T-cell (primary cell): ENCODE data around the gene CDR2. TPM values are rescaled to one million over a fixed set of nuclear protein-coding genes. Genes with fewer than 3 reads are reported as not detected.

ENCODE experiments used
- ATAC-seq, 4 experiments: fragments of 200-7000 bp in 3 of 4; fragments of 150-1000 bp in 1 of 4; cut with Tn5 transposase; replicated peaks in 1 of 4; 1 replicate in 3 of 4; 2 replicates in 1 of 4; pipeline ENCODE4 v1.10.0; 2021; ENCODE audit warnings: moderate library complexity in 3 of 4, mild to moderate bottlenecking in 2 of 4, moderate number of reproducible peaks in 1 of 4
- CTCF ChIA-PET, 2 donors: fragments of 300-600 bp; sonication (Branson Sonifier 250); formaldehyde crosslinking; loops; one replicate each; lab custom pipeline; 2022; ENCODE audit warnings: antibody characterized with exemption in 2 of 2; lab: Charles Lee
- POLR2A ChIA-PET, 2 donors: fragments of 300-600 bp; sonication (Branson Sonifier 250); formaldehyde crosslinking; loops; one replicate each; lab custom pipeline; 2022; ENCODE audit warnings: antibody characterized with exemption in 2 of 2; lab: Charles Lee
- DNase-seq, 35 experiments: peaks; one replicate each; pipeline versions ENCODE4 v3.0.0 to v3.0.0-alpha.2; 2013 to 2023
- H3K27ac ChIP-seq: one replicate; pipeline ENCODE4 v1.5.1; 2013; ENCODE audit warnings: low read length
- H3K27me3 ChIP-seq, 2 experiments: replicated peaks in 1 of 2; 1 replicate in 1 of 2; 2 replicates in 1 of 2; pipeline versions ENCODE4 v1.6.1 to v1.7.0; 2013; ENCODE audit warnings: low read length in 1 of 2, mixed read lengths in 1 of 2; ENCODE audit not compliant: control insufficient read depth in 2 of 2, insufficient read depth in 2 of 2; ENCODE audit errors: extremely low read depth in 1 of 2
- H3K36me3 ChIP-seq, 2 donors: 1 replicate in 1 of 2; 2 replicates in 1 of 2; pipeline versions ENCODE4 v1.6.1 to v1.7.0; 2013; ENCODE audit warnings: low read length in 1 of 2; ENCODE audit not compliant: control insufficient read depth in 2 of 2, insufficient read depth in 1 of 2; ENCODE audit errors: extremely low read depth in 1 of 2
- H3K4me1 ChIP-seq, 2 experiments: 1 replicate in 1 of 2; 2 replicates in 1 of 2; pipeline versions ENCODE4 v1.6.1 to v1.7.0; 2013; ENCODE audit warnings: low read length in 2 of 2, mixed read lengths in 1 of 2; ENCODE audit not compliant: insufficient read depth in 2 of 2, control insufficient read depth in 1 of 2; ENCODE audit errors: extremely low read depth in 1 of 2
- H3K4me3 ChIP-seq, 2 donors: 1 replicate in 1 of 2; 2 replicates in 1 of 2; pipeline versions ENCODE4 v1.5.1 to v1.7.0; 2013; ENCODE audit warnings: mild to moderate bottlenecking in 2 of 2, low read length in 1 of 2, moderate library complexity in 1 of 2; ENCODE audit not compliant: control insufficient read depth in 1 of 2; ENCODE audit errors: extremely low read depth in 1 of 2
- H3K9me3 ChIP-seq: 2 replicates; pipeline ENCODE4 v1.7.0; 2013
- H3K27ac Mint-ChIP-seq, 2 donors: one replicate each; pipeline ENCODE4 v1.8.0; 2020 to 2021; ENCODE audit warnings: mild to moderate bottlenecking in 2 of 2, mixed read lengths in 2 of 2
- H3K27me3 Mint-ChIP-seq, 2 donors: one replicate each; pipeline ENCODE4 v1.8.0; 2021 to 2022; ENCODE audit warnings: mixed read lengths in 2 of 2
- H3K36me3 Mint-ChIP-seq: one replicate; pipeline ENCODE4 v1.8.0; 2021; ENCODE audit warnings: mixed read lengths
- H3K4me1 Mint-ChIP-seq, 3 donors: one replicate each; pipeline ENCODE4 v1.8.0; 2020 to 2022; ENCODE audit warnings: mixed read lengths in 3 of 3, mild to moderate bottlenecking in 1 of 3
- H3K4me3 Mint-ChIP-seq, 3 donors: one replicate each; pipeline ENCODE4 v1.8.0; 2020 to 2022; ENCODE audit warnings: mild to moderate bottlenecking in 3 of 3, mixed read lengths in 3 of 3, moderate library complexity in 3 of 3
- H3K9me3 Mint-ChIP-seq, 3 donors: one replicate each; pipeline ENCODE4 v1.8.0; 2020 to 2022; ENCODE audit warnings: mixed read lengths in 3 of 3
- WGBS: methylation state at CpG from one replicate; pipeline ENCODE4 v1.1.5; 2013; ENCODE audit warnings: missing lambda C conversion rate; ENCODE audit not compliant: insufficient coverage; 5-methylcytosine and 5-hydroxymethylcytosine counted together
- total RNA-seq, 35 experiments: library from RNA in 6 of 35; stranded (reverse) in 6 of 35; fragments of 120-200 nt in 1 of 35; gene quantifications; one replicate each; pipeline versions ENCODE4 v1.2.1 to v1.2.4 and lab custom pipeline; 2013 to 2026

The CDR2 gene
- total RNA-seq, 5 donors from 2014 or later (not counting 1 experiment from before 2014, with no cell fraction given), result 58.7 to 97.5 (median 72.6) TPM

DNA sequence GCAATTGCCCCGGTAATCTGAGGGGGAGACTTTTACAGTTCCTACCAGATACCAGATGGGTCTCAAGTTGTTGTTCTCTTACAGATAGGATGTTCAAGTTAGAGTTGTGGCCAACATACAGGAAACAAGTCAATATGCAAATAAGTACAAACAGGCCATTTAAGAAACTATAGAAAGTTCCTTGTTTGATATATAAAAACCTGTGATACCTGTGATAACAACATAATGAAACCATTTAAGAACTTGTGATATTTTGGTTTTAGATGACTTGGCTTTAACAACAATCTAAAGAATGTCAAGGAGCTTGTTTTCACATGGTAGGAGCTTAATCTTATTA is 16.8 kb downstream of the CDR2 start:
- POLR2A ChIA-PET, result interaction anchor here (0.6 to 1.6 kb wide), 4 partner anchors 12 to 17 kb away, joined by 4 to 9 read pairs (median 5); no protein-coding TSS in a partner anchor

DNA sequence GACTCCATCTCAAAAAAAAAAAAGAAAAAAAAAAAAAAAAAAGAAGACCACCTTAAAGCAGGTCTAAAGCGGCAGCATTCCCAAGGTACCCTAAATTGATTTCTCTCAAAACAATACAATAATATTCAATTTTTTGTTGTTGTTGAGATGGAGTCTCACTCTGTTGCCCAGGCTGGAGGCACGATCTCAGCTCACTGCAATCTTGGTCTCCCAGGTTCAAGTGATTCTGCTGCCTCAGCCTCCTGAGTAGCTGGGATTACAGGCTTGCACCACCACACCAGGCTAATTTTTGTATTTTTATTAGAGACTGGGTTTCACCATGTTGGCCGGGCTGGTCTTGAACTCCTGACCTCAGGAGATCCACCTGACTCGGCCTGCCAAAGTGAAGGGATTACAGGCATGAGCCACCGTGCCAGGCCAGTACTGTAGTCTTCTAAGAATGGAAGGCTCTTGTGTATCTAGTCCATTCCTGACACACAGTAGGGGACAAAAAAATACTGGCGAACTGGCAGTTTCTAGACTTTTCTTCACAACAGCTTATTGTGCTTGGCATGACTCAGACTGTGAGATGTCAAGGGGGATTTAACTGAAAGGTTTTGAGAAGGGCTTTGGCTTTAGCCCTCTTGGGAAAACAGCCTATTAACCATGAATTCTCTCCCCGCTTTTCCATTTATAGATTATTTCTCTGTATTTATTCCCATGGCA is 17.3 kb downstream of the CDR2 start:
- peaks cover 79 to 84% (median 83%) of the 10 kb centered on the region in 3 donors for H3K4me1 Mint-ChIP-seq

More for the DNA sequence above, 16.8 kb downstream of the CDR2 start:
- H3K4me1 Mint-ChIP-seq, result peaks cover 75 to 84% (median 83%) of the 10 kb centered on the region in 3 donors
- H3K36me3 ChIP-seq, result peaks cover 0 to 16% of the 10 kb centered on the region in 2 donors
- H3K27ac ChIP-seq, result peak overlapping the region; percentile 91
- peak overlapping the region; percentile 58 to 69 (median 68) for H3K4me3 Mint-ChIP-seq
- H3K9me3 Mint-ChIP-seq, result no peaks in the 10 kb centered on the region
- no peaks in the 10 kb centered on the region for H3K9me3 ChIP-seq
- DNase-seq, result peak in 1 of 35 experiments; percentile 56
- peak; percentile 53 to 68 (median 64) for ATAC-seq
- H3K4me1 ChIP-seq, result peaks cover 54 to 68% of the 10 kb centered on the region in 2 experiments
- no CpG with 5 or more reads among the region's 1 CpG for WGBS
- CTCF ChIA-PET, result interaction anchor here (0.5 to 1.7 kb wide), 5 partner anchors 9 to 1895 kb away, joined by 3 to 15 read pairs (median 6); no protein-coding TSS in a partner anchor
- peak overlapping the region; percentile 98 to 99 for H3K27ac Mint-ChIP-seq
- peaks cover 30% of the 10 kb centered on the region for H3K36me3 Mint-ChIP-seq
- H3K27me3 Mint-ChIP-seq, result no peaks in the 10 kb centered on the region
- H3K4me3 ChIP-seq, result no peak overlapping the region
- H3K27me3 ChIP-seq, result no peaks in the 10 kb centered on the region

DNA sequence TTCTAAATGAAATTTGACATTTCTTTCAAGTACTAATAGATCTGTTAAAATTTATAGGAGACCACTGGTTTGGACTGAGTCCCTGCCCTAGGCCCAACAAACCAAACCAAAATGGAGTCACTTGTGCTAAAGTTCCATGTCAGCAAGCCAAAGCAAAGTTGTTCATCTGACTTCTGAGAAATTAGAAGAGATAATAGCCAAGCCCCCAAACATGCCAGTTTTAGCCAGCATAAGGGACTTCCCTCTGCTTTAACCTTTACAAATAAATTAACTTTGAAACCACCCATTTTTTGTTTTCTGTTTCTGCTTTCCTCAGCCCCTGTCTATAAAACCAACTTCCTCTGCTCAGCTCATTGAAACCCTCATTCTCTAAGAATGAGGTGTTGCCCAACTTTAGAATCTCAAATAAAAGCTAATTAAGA is 18.9 kb downstream of the CDR2 start:
- peaks cover 70 to 82% (median 80%) of the 10 kb centered on the region in 3 donors for H3K4me1 Mint-ChIP-seq
- Histone ChIP-seq H3K27me3 (no peaks in the 10 kb centered on the region), H3K4me1 (peaks cover 46 to 69% of the 10 kb centered on the region in 2 experiments), H3K36me3 (peaks cover 0 to 13% of the 10 kb centered on the region in 2 donors), H3K9me3 (no peaks in the 10 kb centered on the region), H3K27ac (peak overlapping the region; percentile 64), H3K4me3 (no peak overlapping the region)
- CTCF ChIA-PET, result no interaction called here
- peak overlapping the region; percentile 90 to 98 for H3K27ac Mint-ChIP-seq
- H3K4me3 Mint-ChIP-seq, result peak overlapping the region in 1 of 3 donors; percentile 44
- POLR2A ChIA-PET, result no interaction called here
- no peaks in the 10 kb centered on the region for H3K9me3 Mint-ChIP-seq
- ATAC-seq, result no peak
- DNase-seq, result peak in 1 of 35 experiments; percentile 38
- no peaks in the 10 kb centered on the region for H3K27me3 Mint-ChIP-seq
- H3K36me3 Mint-ChIP-seq, result peaks cover 36% of the 10 kb centered on the region

More for the DNA sequence above, 17.3 kb downstream of the CDR2 start:
- Histone ChIP-seq H3K4me3 (no peak overlapping the region), H3K36me3 (peaks cover 0 to 20% of the 10 kb centered on the region in 2 donors), H3K27me3 (no peaks in the 10 kb centered on the region), H3K4me1 (peaks cover 54 to 71% of the 10 kb centered on the region in 2 experiments), H3K9me3 (no peaks in the 10 kb centered on the region), H3K27ac (peak overlapping the region; percentile 91)
- H3K27me3 Mint-ChIP-seq, result no peaks in the 10 kb centered on the region
- ChIA-PET CTCF (interaction anchor here (0.5 to 1.7 kb wide), 5 partner anchors 8 to 1895 kb away, joined by 3 to 15 read pairs (median 5); no protein-coding TSS in a partner anchor), POLR2A (interaction anchor here (0.7 to 1.6 kb wide), 5 partner anchors 13 to 1188 kb away, joined by 4 to 8 read pairs (median 6); no protein-coding TSS in a partner anchor)
- H3K4me3 Mint-ChIP-seq, result peak overlapping the region; percentile 58 to 69 (median 68)
- ATAC-seq (peak; percentile 6 to 15 (median 12)), DNase-seq (peak in 3 of 35 experiments; percentile 26 to 42 (median 27))
- WGBS, result 100% methylated on average over 3 of the region's 7 CpGs
- H3K36me3 Mint-ChIP-seq, result peaks cover 27% of the 10 kb centered on the region
- H3K9me3 Mint-ChIP-seq, result no peaks in the 10 kb centered on the region
- H3K27ac Mint-ChIP-seq, result peak overlapping the region; percentile 98 to 99

DNA sequence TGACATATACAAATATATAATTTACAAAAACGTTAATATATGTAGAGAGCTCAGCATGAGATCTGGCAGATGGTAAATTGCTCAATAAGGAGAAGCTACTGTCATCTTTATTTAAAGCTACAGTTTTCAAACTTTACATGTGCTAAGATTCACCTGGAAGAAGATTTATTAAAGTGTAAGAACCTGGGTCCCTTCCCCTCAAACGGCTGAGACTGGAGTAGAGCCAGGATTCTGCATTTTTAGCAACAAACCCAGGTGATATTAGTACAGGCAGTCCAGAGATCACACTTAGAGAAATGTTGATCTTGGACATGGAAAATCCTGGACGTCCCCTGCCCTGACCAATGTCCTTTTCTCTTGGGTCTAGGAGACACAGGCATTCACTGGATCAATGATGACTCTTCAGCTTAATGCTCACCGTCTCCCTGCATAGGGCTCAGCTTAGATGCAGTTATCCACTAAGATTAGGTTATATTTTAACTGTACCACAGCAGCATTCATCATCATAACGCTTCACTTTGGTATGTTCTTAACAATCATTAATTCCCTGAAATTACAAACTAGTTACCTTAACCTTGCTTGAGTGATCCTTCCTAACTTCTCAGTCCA is 20.4 kb downstream of the CDR2 start:
- no peaks in the 10 kb centered on the region for H3K27me3 ChIP-seq
- peaks cover 39% of the 10 kb centered on the region for H3K36me3 Mint-ChIP-seq

DNA sequence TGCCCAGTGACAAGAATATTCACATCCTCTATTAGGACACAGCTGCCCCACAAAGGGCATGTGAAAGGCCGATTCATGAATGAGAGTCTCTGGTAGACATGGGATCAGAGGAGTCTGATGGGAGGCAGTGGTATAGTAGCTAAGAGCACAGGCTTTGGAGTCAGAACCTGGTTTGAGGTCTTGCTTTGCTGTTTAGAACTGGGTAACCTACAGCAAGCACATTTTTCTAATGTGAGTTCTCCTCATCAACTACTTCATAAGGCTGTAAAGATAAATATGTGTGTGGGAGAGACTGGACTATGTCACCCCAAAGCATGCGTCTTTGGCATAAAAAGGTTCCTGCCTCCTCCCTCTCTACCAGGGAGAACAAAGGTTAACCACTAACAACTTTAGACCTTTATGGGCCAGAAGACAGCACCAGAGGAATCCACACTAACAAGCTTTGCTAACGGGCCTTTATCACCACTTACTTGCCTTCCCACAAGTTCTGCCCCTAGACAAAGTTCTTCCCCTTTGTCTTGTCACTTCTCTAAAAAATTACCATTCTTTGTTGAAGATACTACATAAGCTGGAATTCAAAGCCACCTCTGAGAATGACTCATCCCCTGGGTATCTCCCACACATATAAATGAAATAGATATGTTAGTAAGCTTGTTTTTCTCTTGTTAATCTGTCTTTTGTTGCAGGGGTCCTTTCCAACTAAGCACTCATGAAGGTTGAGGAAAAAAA is 21.1 kb downstream of the CDR2 start:
- peaks cover 0 to 31% of the 10 kb centered on the region in 2 donors for H3K36me3 ChIP-seq
- no peak overlapping the region for H3K4me3 ChIP-seq
- H3K27me3 ChIP-seq, result no peaks in the 10 kb centered on the region
- no peaks in the 10 kb centered on the region for H3K9me3 Mint-ChIP-seq
- H3K27ac Mint-ChIP-seq, result peak overlapping the region; percentile 85 to 89
- H3K9me3 ChIP-seq, result no peaks in the 10 kb centered on the region
- H3K4me3 Mint-ChIP-seq, result peak overlapping the region; percentile 7 to 33 (median 26)
- peak overlapping the region; percentile 46 for H3K27ac ChIP-seq
- ChIA-PET POLR2A (interaction anchor here (0.5 to 1.0 kb wide), 5 partner anchors 8 to 24 kb away, joined by 3 to 7 read pairs (median 3); no protein-coding TSS in a partner anchor), CTCF (interaction anchor here in 1 of 2 donors (1.0 to 1.1 kb wide), 2 partner anchors 9 to 11 kb away, joined by 3 to 4 read pairs; no protein-coding TSS in a partner anchor)
- WGBS, result 0% methylated on average over 1 of the region's 3 CpGs
- DNase-seq (peak in 1 of 35 experiments; percentile 53), ATAC-seq (peak; percentile 22 to 37 (median 28))
- peaks cover 46% of the 10 kb centered on the region for H3K36me3 Mint-ChIP-seq
- no peaks in the 10 kb centered on the region for H3K27me3 Mint-ChIP-seq
- H3K4me1 ChIP-seq, result peaks cover 40 to 55% of the 10 kb centered on the region in 2 experiments
- H3K4me1 Mint-ChIP-seq, result peaks cover 59 to 69% (median 59%) of the 10 kb centered on the region in 3 donors

More for the DNA sequence above, 20.4 kb downstream of the CDR2 start:
- Histone ChIP-seq H3K9me3 (no peaks in the 10 kb centered on the region), H3K4me3 (no peak overlapping the region), H3K4me1 (peaks cover 43 to 61% of the 10 kb centered on the region in 2 experiments), H3K36me3 (peaks cover 0 to 24% of the 10 kb centered on the region in 2 donors), H3K27ac (peak overlapping the region; percentile 46)
- ATAC-seq (no peak), DNase-seq (no peak)
- peaks cover 65 to 76% (median 66%) of the 10 kb centered on the region in 3 donors for H3K4me1 Mint-ChIP-seq
- H3K27me3 Mint-ChIP-seq, result no peaks in the 10 kb centered on the region
- WGBS, result 71% methylated on average over 4 of the region's 5 CpGs
- POLR2A ChIA-PET, result interaction anchor here in 1 of 2 donors (0.5 to 1.0 kb wide), 2 partner anchors 9 to 24 kb away, joined by 3 to 7 read pairs; no protein-coding TSS in a partner anchor
- no peaks in the 10 kb centered on the region for H3K9me3 Mint-ChIP-seq
- peak overlapping the region; percentile 85 to 89 for H3K27ac Mint-ChIP-seq
- peak overlapping the region in 2 of 3 donors; percentile 26 to 33 for H3K4me3 Mint-ChIP-seq
- CTCF ChIA-PET, result interaction anchor here in 1 of 2 donors (1.1 kb wide), 1 partner anchor 11 kb away, joined by 3 read pairs; no protein-coding TSS in a partner anchor
